T-helper 1 cell treated with Interleukin-12 subunit alpha and Interleukin-12 subunit beta and Interleukin-4 antibody, amounts not matched to agents 30 ng/mL and 1 ng/mL, for 36 hours (primary cell): ENCODE data around the gene CCHCR1. TPM values are rescaled to one million over a fixed set of nuclear protein-coding genes. Genes with fewer than 3 reads are reported as not detected.

ENCODE experiments used
- intact Hi-C: fragments of 100-400 bp; cut with micrococcal nuclease; formaldehyde crosslinking; loops from one replicate; pipeline ENCODE4 v1.15.1; 2024
- total RNA-seq: library from RNA; stranded (reverse); gene quantifications from 2 replicates; pipeline ENCODE4 v1.2.3, GENCODE V29; 2022

CCHCR1 gene
- total RNA-seq, 1 donor from 2014 or later: 42.4 TPM

- intact Hi-C loops: no loop called here
Observed at GRCh38 chr6:31111712-31112111, 45.9 kb downstream of the CCHCR1 start.

DNA sequence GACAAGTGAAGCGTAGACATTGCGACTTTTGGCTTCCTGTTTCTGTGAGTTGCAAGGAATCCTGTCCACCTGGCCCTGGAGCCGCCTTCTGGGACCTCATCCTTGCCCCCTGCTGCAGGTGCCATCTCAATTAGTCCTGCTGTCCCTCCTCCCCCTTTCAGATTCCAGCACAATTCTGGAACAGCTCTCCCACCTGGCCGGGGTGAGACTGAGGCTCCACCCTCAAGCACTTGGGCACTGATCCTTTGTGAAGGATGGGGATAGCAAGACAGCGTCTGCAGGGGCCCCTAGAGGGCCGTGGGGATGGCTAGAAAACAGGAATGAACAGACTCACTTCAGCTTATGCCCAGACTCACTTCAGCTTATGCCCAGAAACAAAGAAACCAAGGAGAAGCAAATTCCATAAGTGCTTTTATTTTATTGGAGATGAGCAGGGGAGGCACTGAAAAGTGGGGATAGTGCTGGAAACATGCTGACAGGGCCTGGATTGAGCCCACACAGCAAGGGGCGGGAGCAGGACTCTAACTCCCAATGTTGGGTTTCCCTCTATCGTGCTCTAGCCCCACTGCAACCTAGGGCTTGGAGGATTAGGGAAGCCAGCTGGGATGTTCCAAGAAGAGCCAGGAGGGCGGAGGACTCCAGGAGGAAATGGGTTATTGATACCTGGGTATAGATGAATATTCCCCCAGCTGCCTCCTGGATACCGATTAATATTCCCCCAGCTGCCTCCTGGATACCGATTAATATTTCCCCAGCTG is 46.6 kb downstream of the CCHCR1 start:
- intact Hi-C loops: no loop called here

GRCh38 chr6:31107052-31107451 is 50.5 kb downstream of the CCHCR1 start:
- intact Hi-C loops: no loop called here

GRCh38 chr6:31103136-31103535 is 54.5 kb downstream of the CCHCR1 start:
- intact Hi-C loops: no loop called here

DNA sequence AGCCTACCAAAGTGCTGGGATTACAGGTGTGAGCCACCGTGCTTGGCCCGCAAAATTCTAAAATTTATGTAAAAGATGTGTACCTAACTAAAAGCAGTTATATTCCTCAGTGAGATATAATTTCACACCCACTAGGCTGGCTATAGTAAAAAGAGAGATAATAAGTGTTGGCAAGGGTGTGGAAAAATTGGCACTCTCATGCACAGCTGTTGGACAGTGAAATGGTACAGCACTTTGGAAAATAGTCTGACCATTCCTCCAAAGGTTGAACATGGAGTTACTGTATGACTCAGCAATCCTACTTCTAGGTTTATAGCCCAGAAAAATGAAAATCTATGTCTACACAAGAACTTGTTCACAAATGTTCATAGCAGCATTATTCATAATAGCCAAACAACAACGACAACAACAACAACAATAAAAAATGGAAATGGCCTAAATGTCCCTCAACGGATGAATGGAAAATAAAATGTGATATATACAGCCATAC is 59.1 kb downstream of the CCHCR1 start:
- intact Hi-C loops: no loop called here

DNA sequence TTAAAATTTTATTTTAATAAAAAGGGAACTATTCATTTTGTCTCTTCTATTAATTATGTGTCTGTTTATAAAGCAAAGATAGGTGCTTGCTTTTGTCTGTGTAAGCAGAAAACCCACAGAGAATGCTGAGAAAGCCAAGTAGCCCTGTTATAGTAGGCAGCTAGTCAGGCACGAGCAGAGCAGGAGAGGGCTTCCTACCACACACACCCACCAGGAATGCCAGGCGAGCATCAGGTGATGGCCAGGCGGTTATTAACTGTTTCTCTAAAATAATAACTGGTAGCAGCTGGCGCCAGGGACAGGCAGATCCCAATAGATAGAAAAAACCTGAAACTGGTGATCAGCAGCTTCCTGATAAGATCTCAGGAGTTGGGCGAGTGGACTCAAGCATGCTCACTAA is 60.9 kb downstream of the CCHCR1 start:
- intact Hi-C loops: no loop called here

DNA sequence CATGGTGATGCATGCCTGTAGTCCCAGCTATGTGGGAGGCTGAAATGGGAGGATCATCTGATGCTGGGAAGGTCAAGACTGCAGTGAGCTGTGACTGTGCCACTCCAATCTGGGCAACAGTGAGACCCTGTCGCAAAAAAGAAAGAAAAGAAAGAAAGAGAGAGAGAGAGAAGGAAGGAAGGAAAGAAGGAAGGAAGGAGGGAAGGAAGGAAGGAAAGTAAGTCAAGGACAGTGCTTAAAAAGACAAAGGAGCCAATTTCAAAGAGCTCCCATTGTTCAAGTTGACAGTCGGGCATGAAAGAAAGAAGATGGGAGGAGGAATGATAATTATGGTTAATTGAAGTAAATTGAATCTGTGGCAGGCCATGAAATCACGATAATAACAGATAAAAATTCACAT is 61.4 kb downstream of the CCHCR1 start:
- intact Hi-C loops: no loop called here

DNA sequence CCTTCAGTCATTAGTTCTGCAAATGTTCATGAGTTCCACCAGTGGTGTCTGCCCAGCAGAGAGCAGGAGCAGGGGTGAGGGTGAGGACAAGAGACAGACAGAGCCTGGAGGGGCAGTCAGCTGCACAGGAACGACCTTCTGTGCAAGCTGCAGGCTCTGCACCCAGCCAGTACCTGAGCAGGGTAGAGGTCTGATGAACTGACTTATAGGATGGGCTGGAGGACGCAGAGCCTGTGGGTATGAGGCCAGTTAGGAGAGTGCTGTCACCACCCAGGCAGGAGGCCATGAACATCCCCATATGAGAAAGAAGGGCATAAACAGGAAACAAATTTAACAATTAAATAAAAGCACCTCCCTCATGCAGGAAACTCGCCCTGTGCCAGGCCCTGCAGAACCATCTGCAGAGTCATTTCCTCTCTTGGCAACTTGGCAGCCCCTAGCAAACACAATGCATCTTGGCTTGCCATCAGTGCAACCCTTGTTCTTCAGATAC is 63.2 kb downstream of the CCHCR1 start:
- intact Hi-C loops: no loop called here

- intact Hi-C loops: no loop called here
Observed at GRCh38 chr6:31092769-31093505, 64.7 kb downstream of the CCHCR1 start.

Other genes starting within 250 kb of the CCHCR1 start
- gene GTF2H4, start 249.6 kb downstream of the CCHCR1 start, total RNA-seq: 35.9 and 36.0 TPM in 2 replicates
- gene VARS2, start 243.6 kb downstream of the CCHCR1 start, total RNA-seq: 39.2 and 47.2 TPM in 2 replicates
- gene SFTA2, start 225.6 kb downstream of the CCHCR1 start, total RNA-seq: not detected in 2 replicates
- not detected in 2 replicates for gene MUCL3, start 216.8 kb downstream of the CCHCR1 start, total RNA-seq
- gene MUC21, start 174.1 kb downstream of the CCHCR1 start, total RNA-seq: not detected in 2 replicates
- gene MUC22, start 147.3 kb downstream of the CCHCR1 start, total RNA-seq: not detected in 2 replicates
- gene C6orf15, start 45.2 kb downstream of the CCHCR1 start, total RNA-seq: not detected in 2 replicates
- not detected in 2 replicates for gene PSORS1C1, start 43.0 kb downstream of the CCHCR1 start, total RNA-seq
- gene CDSN, start 37.4 kb downstream of the CCHCR1 start, total RNA-seq: not detected in 2 replicates
- not detected in 2 replicates for gene PSORS1C2, start 18.7 kb downstream of the CCHCR1 start, total RNA-seq
- 67.2 and 67.6 TPM in 2 replicates for gene TCF19, start 787 bp upstream of the CCHCR1 start, total RNA-seq
- not detected in 2 replicates for gene POU5F1, start 12.9 kb upstream of the CCHCR1 start, total RNA-seq
- gene HLA-C, start 114.3 kb upstream of the CCHCR1 start, total RNA-seq: 1,723 and 1,765 TPM in 2 replicates
- 6,139 and 6,208 TPM in 2 replicates for gene HLA-B, start 199.4 kb upstream of the CCHCR1 start, total RNA-seq
- 12.4 and 12.8 TPM in 2 replicates for gene MICA, start 245.8 kb upstream of the CCHCR1 start, total RNA-seq